HG03039 (cell line): Measurements from ENCODE around the gene RAPGEF1.

Experiments
- ATAC-seq: cut with Tn5 transposase; IDR thresholded peaks from one replicate; pipeline ENCODE4 v1.9.1; 2021; ENCODE audit warnings: mild to moderate bottlenecking, moderate library complexity; ENCODE audit not compliant: unreplicated experiment

The RAPGEF1 gene

DNA sequence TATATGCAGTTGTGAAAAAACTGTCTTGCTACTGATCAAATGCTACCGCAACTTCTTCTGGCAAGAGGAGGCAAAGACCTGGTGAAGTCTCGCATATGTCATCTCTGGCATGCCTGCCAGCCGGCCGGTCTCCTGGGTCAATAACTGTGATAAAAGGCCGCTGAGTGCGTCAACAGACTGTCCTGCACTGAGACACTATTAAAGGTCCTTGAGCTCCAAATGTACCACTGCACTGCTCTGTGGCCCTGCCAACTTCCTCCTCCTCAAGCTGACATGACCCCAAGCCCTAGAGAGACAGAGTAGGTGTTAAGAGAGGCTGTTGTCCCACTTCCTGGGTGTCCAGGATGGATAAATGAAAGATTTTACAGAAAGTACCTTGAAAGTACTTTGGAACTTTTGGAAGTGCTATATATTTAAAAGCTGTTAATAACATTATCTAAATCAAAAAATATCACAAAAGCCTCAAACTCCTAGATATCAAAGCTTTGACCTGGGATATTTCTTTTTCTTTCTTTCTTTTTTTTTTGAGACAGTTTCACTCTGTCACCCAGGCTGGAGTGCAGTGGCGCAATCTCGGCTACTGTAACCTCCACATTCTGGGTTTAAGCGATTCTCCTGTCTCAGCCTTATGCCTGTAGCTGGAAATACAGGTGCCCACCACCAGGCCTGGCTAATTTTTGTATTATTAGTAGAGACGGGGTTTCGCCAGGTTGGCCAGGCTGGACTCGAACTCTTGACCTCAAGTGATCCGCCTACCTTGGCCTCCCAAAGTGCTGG lies 31.5 kb downstream of the RAPGEF1 start:
- no peak for ATAC-seq

DNA sequence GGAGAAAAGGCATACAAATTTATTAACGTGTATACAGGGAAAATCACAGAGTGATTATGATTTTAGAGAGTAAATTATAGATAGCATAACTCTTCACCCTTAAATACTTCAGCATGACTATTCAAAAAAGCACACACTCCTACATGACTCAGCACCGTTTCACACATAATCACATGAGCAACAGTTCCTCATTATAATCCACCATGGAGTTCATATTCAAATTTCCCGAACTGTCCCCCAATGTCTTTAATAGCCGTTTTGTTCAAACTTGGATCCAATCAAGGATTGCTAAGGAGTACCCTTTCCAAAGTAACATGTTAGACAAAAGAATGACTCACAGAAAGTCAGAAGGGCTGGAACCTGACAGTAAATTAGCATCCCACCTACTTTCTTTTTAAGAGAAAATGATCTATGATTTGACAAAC lies 32.1 kb downstream of the RAPGEF1 start:
- ATAC-seq: no peak

DNA sequence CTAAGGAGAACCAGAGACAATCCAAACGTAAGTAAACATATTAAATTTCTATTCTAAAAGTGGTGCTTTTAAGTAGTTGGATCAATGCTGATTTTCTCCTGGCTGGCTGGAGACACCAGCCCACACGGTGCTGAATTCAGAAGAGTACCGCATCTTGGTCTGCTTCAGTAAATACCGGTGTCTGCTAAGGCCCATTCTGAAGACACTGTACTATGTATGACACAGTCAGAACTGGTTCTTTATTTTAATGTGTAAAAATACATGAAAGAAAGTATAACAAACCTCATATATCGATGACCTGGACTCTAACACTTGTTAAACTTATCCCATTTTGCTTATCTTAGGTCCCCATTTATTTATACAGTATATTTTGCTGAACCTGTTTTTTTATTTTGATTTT lies 32.8 kb downstream of the RAPGEF1 start:
- ATAC-seq: no peak

- ATAC-seq: no peak
Observed at GRCh38 chr9:131706608-131706970, 33.3 kb downstream of the RAPGEF1 start.

GRCh38 chr9:131704988-131705387 lies 34.9 kb downstream of the RAPGEF1 start:
- ATAC-seq: no peak

DNA sequence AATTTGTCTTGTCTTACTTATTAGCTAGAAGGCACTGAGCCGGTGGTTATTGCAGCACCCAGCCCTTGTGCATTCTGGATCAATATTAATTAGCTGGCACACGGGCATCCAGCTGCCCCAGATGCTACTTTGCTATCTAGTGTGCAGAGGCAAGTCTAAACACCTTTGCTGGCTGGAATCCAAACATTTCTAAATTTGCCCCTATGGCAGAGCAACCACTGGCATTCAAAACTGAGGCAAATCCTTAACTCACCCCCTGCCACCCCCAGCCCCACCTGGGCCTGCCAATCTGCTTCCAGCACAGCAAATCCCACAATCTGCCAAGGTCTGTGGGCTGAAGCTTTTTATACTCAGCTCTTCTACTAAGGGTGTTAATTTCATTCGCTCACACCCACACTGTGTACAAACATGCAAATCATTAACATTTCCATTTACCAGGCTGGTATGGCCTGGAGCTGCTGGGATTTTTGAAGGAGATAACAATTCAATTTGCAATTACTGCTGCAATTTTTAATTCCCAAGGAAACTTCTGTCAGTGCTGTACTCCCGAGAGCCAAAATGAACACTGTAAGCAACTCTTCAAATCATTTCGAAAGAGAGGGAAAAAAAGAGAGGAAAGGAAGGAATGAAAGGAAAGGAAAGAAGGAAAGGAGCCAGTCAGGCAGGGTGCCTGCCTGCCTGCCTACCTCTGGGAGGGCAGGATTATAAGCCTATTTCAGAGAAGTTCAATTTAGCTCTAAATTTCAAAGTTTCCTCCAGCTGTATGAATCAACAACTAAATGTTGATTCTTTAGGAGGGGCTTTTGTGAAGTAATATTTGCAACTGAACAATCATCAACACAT lies 35.5 kb downstream of the RAPGEF1 start:
- ATAC-seq: no peak

- no peak for ATAC-seq
Observed at GRCh38 chr9:131703697-131704096, 36.2 kb downstream of the RAPGEF1 start.

DNA sequence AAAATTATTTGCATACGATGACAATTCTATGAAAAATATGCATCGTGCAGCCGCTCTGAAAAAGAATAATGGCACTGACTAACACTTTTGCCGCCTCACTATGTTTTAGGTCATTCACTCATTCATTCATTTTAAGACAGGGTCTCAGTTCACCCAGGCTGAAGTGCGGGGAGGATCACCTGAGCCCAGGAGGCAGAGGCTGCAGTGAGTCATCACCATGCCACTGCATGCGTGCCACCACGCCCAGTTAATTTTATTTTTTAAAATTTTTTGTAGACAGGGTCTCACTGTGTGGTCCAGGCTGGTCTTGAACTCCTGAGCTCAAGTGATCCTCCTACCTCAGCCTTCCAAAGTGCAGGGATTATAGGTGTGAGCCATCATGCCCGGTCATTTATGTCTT lies 37.0 kb downstream of the RAPGEF1 start:
- ATAC-seq: no peak

- no peak for ATAC-seq
Observed at GRCh38 chr9:131701789-131702337, 38.0 kb downstream of the RAPGEF1 start.

DNA sequence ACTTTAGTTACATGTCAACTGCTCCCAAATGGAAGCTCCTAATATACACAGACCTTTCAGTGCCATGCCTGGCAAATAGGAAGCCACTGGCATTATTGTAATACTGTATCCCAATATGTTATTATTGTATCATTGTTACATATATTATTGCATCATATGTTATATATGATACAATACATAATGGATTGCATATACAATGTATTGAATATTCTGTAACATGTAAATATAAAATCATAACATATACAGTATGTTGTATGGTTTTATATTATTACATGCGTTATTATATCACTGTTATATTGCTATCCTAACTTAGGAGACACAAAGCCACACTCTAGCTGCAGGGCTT lies 38.5 kb downstream of the RAPGEF1 start:
- ATAC-seq: no peak

- no peak for ATAC-seq
Observed at GRCh38 chr9:131700765-131701435, 39.0 kb downstream of the RAPGEF1 start.

DNA sequence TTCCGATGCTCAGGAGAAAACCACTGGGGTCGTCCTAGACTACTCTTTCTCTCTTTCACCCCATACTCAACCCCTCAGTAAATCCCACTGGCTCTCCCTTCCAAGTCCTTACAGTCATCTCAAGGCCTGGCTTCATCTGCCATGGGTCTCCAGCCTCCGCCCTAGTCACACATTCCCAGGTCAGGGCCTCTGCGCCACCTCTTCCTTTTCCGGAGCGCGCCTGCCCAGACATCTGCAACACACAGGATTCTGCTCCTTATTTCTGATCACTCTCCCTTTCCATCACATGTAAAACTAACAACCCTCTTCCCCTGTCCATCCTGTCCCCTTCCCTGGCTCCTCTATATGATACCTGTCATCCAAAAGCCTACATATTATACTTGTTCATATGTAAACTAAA lies 39.8 kb downstream of the RAPGEF1 start:
- no peak for ATAC-seq

DNA sequence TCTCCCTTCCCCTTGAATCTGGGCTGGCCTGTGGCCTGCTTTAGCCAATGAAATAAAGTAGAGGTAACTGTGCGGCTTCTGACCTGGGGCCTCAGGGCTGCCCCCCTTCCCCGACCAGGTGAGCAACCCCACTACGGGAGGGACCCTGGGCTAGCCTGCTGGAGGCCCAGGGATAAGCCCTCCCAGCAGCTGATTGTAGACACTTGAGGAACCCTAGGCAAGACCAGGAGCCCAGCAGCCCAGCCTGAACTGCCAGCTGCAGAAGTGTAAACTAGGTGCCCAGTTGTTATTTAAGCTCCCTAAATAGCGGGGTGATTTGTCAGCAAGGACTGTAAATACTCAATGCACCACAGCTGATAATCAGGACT lies 41.3 kb downstream of the RAPGEF1 start:
- no peak for ATAC-seq

- no peak for ATAC-seq
Observed at GRCh38 chr9:131697908-131698617, 41.8 kb downstream of the RAPGEF1 start.

- ATAC-seq: no peak
Observed at GRCh38 chr9:131697097-131697496, 42.8 kb downstream of the RAPGEF1 start.

DNA sequence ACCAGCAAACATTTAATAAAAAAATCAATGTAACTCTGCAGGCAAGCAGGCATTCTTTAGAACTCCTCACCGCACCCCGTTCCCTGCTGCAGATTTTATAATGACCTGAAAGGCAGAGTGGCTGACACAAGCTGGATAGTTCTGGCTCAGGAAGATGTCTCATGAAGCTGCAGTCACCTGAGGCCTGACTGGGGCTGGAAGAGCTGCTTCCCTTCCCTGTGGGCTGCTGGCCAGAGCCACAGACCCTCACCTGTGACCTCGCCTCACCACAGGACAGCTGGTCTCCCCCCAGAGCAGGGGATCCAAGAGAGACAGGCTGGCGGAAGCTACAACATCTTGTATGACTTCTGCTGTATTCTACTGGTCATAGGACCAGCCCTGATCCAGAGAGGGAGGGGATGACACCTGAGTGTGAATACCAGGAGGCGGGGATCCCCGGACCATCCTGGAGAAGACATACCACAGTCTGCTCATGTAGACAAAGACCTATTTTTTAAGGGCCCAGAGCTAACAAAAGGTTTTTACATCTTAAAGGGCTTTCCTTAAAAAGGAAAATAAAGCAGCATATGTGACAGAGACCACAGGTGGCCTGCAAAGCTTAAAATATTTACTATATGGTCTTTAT lies 43.9 kb downstream of the RAPGEF1 start:
- no peak for ATAC-seq

DNA sequence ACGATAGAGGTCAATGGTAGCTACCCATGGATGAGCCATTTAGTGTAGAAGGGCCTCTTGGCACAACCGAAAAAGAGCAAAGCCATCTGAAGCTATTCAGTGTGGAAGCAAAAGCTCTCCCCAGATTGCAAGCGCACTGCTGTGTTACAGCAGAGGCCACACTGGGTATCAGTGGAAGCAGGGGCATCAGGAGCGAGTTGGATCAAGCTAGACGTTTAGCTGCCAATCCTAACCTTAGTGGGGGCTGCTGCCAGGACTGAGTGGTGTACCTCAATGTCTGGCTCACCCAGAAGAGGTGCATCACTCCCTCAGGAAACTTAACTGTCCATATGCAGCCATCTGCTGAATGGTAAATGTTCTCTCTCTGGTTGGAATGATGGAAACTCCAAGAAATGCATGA lies 44.5 kb downstream of the RAPGEF1 start:
- no peak for ATAC-seq

DNA sequence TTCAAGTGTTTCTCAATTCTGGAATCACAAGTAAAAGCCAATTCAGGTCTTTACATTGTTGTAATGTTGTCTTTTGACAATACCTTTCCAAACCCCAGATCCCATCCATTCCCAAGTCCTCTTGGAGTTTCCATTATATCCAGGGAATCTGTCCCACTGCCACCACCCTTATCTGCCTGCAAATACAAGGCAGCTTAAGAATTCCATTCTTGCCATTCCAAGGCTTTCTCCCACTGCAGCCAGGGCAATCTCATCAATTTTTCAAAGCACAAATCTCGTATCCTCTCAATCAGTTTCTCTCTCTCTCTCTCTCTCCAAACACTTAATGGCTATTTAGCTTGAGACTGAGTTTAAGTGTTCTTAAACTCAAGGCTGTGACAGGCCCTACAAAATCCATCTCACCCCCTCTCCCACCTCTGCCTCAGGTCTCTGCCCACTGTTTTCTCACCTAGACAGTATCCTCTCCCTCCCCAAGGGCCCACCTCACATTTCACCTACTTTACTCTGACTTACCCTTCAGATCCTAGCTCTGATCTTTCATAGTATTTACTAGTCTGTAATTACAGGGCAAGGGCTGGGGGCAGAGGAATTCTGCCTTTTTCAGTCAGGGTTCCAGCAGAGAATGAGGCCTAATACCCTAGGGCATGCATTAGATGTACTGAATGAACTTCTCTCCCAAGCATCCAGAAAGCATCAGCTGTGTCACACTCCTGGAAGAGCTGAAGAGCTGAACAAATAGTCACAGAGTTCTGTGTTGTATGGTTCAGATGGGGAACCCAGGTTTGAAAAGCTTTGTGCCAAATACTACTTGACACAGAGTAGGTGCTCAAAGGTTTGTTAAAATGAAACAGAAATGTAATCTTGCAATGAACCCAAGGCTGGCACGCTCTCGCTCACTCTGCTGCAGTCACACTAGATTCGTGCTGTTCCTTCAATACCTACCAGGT lies 46.0 kb downstream of the RAPGEF1 start:
- no peak for ATAC-seq
